Neural progenitor cell (in vitro differentiated cells): ENCODE results near the gene MSI2.

Experiments
- EZH2 ChIP-seq: fragments of 200-600 bp; sonication (generic); IDR thresholded peaks from 2 replicates; pipeline ENCODE4 v1.6.1; 2017; ENCODE audit warnings: antibody characterized with exemption, mild to moderate bottlenecking, moderate library complexity
- TF ChIP-seq, protein P1 (sequence below): fragments of 200-600 bp; sonication (generic); IDR thresholded peaks from 2 replicates; pipeline ENCODE4 v1.5.1; 2017; ENCODE audit warnings: antibody characterized with exemption, mild to moderate bottlenecking

DNA sequence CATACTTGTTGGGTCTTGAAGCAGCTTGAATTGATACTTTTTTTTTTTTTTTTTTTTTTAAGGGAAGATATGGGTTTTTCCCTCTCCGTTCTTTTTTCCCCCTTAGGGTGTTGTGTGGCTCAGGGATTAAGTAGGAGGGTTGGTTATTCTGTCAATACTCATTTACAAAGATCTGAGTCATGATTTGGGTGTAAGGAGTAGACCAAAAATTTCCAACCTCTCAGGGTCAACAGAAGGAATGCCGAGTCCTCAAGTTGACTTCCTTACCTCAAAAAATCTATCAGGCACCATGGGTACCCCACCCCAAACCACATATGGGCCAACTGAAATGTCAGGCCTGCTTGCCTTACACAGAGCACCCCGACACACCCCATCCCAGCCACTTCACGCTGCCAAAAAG, 258.3 kb downstream of the MSI2 start:
- TF ChIP-seq, protein P1, sequence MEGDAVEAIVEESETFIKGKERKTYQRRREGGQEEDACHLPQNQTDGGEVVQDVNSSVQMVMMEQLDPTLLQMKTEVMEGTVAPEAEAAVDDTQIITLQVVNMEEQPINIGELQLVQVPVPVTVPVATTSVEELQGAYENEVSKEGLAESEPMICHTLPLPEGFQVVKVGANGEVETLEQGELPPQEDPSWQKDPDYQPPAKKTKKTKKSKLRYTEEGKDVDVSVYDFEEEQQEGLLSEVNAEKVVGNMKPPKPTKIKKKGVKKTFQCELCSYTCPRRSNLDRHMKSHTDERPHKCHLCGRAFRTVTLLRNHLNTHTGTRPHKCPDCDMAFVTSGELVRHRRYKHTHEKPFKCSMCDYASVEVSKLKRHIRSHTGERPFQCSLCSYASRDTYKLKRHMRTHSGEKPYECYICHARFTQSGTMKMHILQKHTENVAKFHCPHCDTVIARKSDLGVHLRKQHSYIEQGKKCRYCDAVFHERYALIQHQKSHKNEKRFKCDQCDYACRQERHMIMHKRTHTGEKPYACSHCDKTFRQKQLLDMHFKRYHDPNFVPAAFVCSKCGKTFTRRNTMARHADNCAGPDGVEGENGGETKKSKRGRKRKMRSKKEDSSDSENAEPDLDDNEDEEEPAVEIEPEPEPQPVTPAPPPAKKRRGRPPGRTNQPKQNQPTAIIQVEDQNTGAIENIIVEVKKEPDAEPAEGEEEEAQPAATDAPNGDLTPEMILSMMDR: no peak
- no peak for TF ChIP-seq EZH2
